Activated CD4-positive, alpha-beta T cell treated with anti-CD3 and anti-CD28 coated beads, Interleukin-2, amount 10 ng/mL, durations not matched to agents 7 days and 5 days (primary cell): ENCODE measurements around the gene FHOD1. TPM values are rescaled to one million over a fixed set of nuclear protein-coding genes. Genes with fewer than 3 reads are reported as not detected.
A peak's percentile ranks its signal among the peaks of the same experiment; 100 is the strongest.

Source experiments
- microRNA-seq: library from miRNA; unstranded; fragments of <30 nt; microRNA quantifications from one replicate; pipeline ENCODE4 v1.2.0, GENCODE V29; 2021; ENCODE audit warnings: borderline microRNAs expressed, borderline replicate concordance
- total RNA-seq, 2 experiments: library from RNA; stranded (reverse); gene quantifications; one replicate each; pipeline ENCODE4 v1.2.3, GENCODE V29; 2021

The FHOD1 gene
- total RNA-seq, 2 experiments from 2014 or later: 59.2 to 62.0 TPM

Small RNA genes within 50 kb of the gene (microRNA-seq; reads per million reads assigned to microRNA genes)
- gene MIR328: 37.9 reads per million, percentile 61 among the genes with 10 or more reads in this experiment

Other genes with a start within 250 kb of the FHOD1 start
- 100 to 1,000 TPM; 218 to 222 TPM for gene CBFB, start 218.3 kb downstream of the FHOD1 start, total RNA-seq
- gene PHAF1, start 137.5 kb downstream of the FHOD1 start, total RNA-seq: 10 to 100 TPM; 15.2 to 19.0 TPM
- 1 to 10 TPM; 7.1 to 7.2 TPM for gene B3GNT9, start 96.5 kb downstream of the FHOD1 start, total RNA-seq
- gene TRADD, start 87.6 kb downstream of the FHOD1 start, total RNA-seq: 10 to 100 TPM; 47.2 to 57.5 TPM
- 10 to 100 TPM; 35.7 to 46.6 TPM for gene FBXL8, start 87.5 kb downstream of the FHOD1 start, total RNA-seq
- 10 to 100 TPM; 49.6 to 58.1 TPM for gene HSF4, start 82.7 kb downstream of the FHOD1 start, total RNA-seq
- 10 to 100 TPM in 1 of 2 experiments, 1 to 10 TPM in 1; 8.9 to 13.3 TPM for gene NOL3, start 76.9 kb downstream of the FHOD1 start, total RNA-seq
- 10 to 100 TPM; 47.5 to 51.4 TPM for gene MATCAP1, start 63.5 kb downstream of the FHOD1 start, total RNA-seq
- gene EXOC3L1, start 57.3 kb downstream of the FHOD1 start, total RNA-seq: not detected
- gene E2F4, start 55.3 kb downstream of the FHOD1 start, total RNA-seq: 100 to 1,000 TPM; 114 to 120 TPM
- gene ELMO3, start 48.4 kb downstream of the FHOD1 start, total RNA-seq: 1 to 10 TPM; 6.2 to 6.3 TPM
- gene TMEM208, start 20.4 kb downstream of the FHOD1 start, total RNA-seq: 10 to 100 TPM; 25.8 to 40.8 TPM
- gene SLC9A5, start 1.5 kb upstream of the FHOD1 start, total RNA-seq: 1 to 10 TPM; 1.5 to 2.0 TPM
- 10 to 100 TPM; 15.7 TPM for gene PLEKHG4, start 32.1 kb upstream of the FHOD1 start, total RNA-seq
- not detected for gene KCTD19, start 79.3 kb upstream of the FHOD1 start, total RNA-seq
- not detected for gene LRRC36, start 79.3 kb upstream of the FHOD1 start, total RNA-seq
- not detected for gene TPPP3, start 146.0 kb upstream of the FHOD1 start, total RNA-seq
- under 1 TPM; 0.22 to 0.29 TPM for gene ZDHHC1, start 169.0 kb upstream of the FHOD1 start, total RNA-seq
- gene HSD11B2, start 183.6 kb upstream of the FHOD1 start, total RNA-seq: not detected
- 10 to 100 TPM; 52.1 to 60.3 TPM for gene ATP6V0D1, start 233.7 kb upstream of the FHOD1 start, total RNA-seq
- not detected for gene AGRP, start 236.1 kb upstream of the FHOD1 start, total RNA-seq